Islet precursor cell (in vitro differentiated cells): ENCODE data around the gene SEMA4G.
A peak's percentile ranks its signal among the peaks of the same experiment; 100 is the strongest.

ENCODE experiments used
- DNase-seq: peaks from one replicate; pipeline ENCODE4 v3.0.0-alpha.2; 2018

SEMA4G gene

DNA sequence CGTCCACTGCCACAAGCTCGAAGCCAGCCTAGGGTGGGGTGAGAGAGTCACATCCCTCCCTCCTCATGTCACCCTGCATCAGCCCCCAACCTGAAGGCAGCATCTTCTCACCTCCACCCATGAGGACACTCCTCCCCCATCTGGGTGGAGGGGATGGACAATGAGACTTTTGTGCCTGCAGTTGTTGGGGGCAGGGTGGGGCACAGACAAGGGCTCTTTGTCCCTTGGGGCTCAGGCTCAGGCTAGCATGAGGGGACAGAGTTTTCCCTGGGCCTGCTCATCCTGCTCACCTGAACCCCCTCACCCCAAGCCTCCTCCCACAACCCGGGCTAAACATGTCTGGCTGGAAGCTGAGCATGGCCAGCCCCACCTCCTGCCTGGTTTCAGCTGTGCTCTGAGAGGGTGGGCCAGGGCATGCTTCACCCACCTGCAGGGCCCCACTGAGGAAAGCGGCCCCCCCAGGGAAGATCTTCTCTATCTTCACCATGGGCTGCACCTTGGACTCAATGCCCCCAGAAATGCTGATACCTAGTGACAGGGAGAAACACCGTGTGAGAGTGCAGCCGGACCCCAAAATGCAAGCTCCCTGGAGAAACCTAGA is 39.6 kb downstream of the SEMA4G start:
- DNase-seq, result no peak

DNA sequence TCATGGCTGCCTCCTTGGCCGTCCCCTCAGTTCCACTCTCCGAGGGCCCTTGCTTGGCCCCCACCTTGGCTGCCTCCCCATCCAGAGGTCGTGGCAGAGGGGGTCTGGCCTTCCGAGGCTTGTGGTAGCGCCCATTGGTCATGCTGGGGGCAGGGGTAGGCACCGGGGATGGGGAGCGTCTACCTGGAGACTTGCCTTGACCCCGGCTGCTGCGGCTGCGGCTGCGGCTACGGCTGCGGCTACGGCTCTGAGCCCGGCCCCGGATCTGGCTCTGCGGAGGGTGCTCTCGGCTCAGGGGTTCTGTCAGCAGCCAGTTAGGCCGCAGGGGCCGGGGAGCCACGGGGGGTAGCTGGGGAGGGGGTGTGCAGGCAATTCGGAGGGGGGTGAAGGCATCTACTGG is 41.0 kb downstream of the SEMA4G start:
- no peak for DNase-seq

DNA sequence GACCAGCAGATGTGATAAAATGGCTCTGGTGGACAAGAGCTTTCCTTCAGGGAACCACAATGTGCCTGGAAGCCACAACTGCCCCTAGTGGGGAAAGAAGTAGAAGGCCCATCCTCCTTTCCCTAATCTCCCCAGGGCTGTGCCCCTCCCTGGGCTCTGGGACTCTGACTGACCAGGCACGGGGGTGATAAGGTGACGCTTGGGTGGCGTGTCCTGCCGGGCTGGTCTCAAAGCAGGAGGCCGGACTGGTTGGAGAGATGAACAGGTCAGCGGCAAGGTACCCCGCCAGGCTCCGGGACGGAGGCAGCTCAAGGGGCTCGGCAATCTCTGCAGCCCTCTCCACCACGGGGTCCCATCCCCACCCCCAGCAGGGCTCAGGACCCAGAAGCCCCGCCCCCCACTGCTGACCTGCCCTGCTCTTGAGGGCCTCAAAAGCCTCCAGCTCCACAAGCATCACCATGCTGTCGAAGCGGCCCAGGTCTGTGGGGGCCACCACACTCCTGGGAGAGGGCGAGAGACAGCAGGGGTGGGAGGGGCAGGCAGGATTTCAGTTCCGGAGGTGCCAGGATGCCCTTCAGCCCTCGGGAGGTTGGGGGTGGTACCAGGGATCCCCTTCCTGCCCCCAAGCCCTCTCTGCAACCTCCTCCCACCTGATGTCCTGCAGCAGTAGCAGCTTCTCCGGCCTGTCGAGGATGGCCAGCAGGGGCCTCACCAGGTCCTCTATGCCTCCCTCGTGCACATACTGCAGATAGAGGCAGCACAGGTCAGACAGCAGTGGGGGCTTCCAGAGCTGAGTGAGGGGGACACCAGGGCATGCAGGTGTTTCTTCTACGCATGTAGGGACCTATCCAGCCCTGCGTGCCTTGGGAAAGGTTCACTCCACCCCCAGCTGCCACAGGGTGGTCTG is 42.5 kb downstream of the SEMA4G start:
- DNase-seq, result peak; percentile 71

DNA sequence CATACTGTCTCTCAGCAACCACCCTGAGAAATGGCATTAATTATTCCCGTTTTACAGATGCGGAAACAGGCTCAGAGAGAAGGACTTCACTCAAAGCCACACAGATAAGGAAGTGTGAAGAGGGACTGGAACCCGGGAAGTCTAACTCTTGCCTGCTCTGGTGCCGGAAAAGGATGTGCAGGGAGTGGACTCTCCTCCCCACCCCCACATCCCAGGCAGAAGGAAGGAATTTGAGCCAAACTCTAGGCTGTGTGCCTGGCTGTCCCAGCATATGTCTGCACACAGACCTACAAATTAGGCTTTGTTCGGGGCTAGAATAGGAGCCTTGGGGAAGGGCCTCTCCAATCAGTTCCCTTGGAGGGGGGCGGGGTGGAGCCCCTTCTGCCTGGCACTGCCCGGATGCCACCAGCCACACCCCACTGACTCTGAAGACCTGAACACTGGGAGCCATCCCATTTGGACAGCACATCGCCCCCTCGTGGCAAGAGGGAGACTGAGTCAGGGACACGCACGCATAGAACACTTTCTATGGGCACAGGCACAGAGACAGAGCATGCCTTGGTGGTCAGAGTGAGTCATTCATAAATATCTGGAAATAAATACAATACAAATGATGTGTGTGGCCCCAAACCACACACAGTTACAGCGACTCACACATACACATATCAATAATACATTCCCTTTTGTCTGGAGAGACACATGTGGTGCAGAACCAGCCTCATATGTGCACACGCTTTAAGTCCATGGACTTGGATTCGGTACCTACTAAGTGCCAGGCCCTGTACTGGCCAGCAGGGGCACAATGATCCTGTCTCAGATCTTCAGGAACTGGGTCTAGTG is 43.4 kb downstream of the SEMA4G start:
- DNase-seq, result peak; percentile 91

DNA sequence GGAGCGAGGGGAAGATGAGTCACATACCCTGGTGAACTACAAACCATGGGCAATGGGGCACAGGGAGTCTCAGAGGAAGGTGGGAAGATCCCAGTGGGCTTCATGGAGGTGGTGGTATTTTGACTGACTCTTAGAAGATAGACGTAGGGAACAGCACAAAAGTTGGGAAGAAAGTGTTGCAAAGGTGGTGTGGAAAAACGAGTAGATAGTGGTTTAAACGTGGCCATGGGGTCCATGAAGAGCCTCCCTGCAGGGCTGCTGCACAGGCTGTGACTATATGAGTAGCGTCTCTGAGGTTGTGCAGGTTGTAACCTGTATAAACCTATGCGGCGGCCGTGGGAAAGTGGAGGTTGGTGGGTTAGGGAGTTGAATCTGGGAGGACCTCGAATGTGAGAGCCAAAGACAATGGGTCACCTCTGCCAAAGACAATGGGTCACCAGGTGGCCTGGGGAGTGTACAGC is 44.1 kb downstream of the SEMA4G start:
- DNase-seq, result no peak

DNA sequence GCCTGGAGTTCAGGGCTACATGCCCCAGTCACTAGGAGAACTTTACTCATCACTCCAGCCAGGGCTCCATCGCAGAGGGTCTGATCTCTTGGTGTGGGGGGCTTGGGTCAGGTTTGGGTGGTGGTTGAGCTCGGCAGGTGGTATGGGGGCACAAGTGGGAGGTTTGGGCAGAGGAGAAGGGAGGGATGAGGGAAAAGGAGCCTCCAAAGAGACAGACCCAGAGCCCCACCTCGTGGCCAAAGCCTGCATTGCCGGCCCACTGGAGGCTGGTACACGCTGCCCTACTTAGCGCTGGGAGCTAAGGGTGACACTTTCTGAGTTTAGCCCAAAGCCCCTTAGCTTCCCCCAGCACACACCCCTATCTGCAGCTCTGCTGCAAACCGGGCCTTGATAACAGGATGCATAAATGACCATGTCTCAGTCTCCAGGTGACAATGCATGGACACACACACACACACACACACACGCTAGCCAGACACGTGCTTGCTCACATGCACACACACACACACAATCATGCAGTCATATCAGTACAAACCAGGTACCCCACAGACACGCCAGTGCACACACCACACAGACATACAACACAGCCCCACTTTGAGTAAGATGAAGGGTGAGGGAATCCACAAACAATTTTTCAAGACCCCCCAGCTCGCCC is 45.1 kb downstream of the SEMA4G start:
- peak; percentile 87 for DNase-seq

DNA sequence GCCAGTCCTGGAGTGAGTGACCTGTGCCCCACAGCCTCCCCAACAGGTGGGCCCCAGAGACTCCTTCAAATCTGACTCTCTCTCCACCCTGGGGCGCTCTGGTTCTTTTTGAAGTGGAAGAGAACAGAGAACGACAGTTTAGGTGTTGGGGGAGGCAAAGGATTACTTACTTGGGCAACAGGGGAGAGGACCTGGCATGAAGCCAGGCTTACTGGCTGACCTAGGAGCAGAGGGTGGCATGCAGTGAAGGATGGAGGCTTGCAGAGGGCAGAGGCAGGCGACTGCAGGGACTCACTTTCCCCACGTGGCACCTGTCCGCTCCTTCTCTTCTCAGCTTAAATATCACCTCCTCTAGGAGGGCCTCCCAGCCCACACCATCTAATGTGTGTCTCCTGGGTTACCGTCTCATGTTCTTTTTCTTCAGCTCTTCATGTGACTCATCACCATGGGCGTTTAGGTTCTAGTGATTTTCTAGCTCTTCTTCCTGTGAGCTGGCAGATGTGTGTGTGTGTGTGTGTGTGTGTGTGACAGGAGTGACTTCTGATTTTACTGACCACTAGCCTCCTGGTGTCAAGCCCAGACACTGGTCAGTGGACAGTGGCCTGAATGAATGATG is 45.8 kb downstream of the SEMA4G start:
- no peak for DNase-seq

DNA sequence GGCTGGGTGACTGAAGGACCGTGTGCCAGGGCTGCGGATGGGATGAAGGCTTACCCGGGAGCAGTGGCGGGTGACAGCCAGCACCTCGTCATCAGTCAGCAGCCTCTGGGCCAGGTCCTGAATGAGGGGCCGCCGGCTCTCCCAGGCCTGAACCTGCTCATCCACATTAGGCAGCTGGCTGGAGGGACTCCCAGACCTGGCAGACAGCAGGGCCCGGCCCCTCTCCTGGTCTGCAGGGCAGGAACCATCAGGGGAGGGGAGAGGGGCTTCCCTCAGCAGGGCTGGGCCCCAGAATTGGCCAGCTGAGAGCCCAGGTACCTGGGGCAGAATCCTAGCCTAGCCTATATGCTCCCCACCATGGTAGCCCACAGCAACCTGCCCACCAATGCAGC is 46.3 kb downstream of the SEMA4G start:
- no peak for DNase-seq

DNA sequence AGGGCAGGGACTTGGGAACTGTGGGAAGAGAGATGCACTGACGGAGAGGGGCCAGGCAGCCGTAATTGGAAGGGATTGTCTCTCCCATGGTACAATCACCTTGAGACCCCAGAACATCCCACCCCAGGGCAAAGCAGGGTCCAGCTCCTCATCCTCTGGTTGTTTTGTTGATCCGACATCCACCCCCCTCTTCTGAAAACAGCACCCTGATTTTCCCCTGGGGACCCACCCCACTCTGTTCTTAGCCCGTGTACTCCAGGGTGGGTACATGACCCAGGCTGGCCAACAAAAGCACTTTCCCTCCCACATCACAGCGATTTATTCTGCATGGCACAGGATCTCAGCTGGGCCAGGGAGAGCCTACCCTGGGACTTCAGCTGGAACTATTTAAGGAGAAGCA is 47.5 kb downstream of the SEMA4G start:
- no peak for DNase-seq

DNA sequence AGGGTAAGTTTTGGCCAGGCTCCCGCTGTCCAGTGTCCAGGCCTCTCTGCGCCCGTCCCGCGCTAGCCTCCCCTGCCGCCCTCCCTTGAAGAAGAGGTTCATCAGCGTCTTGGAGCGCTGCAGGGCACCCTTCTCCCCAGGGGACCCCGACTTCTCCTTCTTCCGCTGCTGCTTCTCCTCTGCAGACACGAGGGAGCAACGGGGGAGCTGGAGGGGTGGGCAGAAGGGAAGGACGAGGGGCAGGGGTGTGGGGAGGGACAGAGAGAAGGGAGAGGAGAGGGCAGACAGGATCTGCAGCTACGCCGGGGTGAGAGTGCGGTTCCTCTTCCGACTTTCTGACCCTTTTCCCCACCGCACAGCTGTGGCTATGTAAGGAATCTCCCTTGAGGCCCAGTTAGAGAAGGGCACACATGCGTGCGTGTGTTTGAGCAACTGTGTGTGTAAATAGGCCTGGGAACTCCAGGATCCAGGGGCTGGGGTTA is 48.9 kb downstream of the SEMA4G start:
- peak; percentile 69 for DNase-seq

DNA sequence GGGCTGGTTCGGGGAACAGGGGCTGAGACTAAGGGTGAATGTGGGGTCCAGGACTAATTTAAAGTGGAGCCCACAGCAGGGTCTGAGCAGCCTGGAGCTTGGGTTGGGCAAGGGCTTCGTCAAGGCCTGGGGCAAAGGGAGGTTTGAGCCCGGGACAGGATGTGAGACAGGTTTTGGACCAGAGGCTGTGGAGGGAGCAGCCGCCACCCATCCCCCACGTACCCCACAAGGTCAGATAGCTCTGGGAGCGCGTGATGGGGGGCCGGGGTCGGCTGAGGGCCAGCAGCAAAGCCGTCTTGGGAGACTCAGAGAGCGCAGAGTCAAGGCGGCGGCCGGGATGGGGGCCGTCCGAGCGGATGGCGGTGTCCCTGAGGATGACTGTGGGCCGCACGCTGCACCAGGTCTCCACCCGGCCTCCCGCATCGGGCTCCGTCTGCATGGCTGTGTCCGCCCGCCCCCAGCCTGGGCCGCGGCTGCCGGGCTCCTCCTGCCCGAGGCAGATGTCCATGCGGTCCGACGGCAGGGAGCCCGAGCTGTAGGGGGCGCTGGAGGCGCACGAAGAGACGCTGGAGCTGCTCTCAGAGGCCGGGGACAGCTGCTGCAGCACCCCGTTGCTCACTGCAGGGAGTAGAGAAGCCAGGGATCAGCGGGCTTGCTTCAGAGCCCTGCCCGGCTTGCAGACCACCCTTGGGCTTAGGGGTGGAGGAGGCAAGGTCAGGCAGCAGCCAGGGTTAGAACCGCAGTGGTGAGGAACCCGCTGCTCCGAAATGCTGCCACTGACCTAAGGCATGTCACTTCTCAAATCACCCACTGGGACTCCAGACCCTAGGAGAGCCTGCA is 49.5 kb downstream of the SEMA4G start:
- peak; percentile 96 for DNase-seq
